ENCODE measurements around the gene TRAPPC12. TPM values are rescaled to one million over a fixed set of nuclear protein-coding genes. Genes with fewer than 3 reads are reported as not detected.

Gene TRAPPC12
- total RNA-seq, 1 donor from 2014 or later: 55.1 TPM

- H3K4me3 ChIP-seq (ENCODE audit: low read depth, low read length): no peak overlapping the region
- TF ChIP-seq, protein P1, sequence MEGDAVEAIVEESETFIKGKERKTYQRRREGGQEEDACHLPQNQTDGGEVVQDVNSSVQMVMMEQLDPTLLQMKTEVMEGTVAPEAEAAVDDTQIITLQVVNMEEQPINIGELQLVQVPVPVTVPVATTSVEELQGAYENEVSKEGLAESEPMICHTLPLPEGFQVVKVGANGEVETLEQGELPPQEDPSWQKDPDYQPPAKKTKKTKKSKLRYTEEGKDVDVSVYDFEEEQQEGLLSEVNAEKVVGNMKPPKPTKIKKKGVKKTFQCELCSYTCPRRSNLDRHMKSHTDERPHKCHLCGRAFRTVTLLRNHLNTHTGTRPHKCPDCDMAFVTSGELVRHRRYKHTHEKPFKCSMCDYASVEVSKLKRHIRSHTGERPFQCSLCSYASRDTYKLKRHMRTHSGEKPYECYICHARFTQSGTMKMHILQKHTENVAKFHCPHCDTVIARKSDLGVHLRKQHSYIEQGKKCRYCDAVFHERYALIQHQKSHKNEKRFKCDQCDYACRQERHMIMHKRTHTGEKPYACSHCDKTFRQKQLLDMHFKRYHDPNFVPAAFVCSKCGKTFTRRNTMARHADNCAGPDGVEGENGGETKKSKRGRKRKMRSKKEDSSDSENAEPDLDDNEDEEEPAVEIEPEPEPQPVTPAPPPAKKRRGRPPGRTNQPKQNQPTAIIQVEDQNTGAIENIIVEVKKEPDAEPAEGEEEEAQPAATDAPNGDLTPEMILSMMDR (conservative IDR thresholded peaks at IDR 0.05; ENCODE audit: low read depth, low read length): no peak
- DNase-seq (ENCODE audit: low read depth): no peak
Measured at GRCh38 chr2:3341336-3341735, 38.2 kb upstream of the TRAPPC12 start.

- TF ChIP-seq, protein P1 (conservative IDR thresholded peaks at IDR 0.05; ENCODE audit: low read depth, low read length): no peak
- DNase-seq (ENCODE audit: low read depth): no peak
- no peak overlapping the region for H3K4me3 ChIP-seq (ENCODE audit: low read depth, low read length)
Measured at GRCh38 chr2:3342324-3342723, 37.2 kb upstream of the TRAPPC12 start.

DNA sequence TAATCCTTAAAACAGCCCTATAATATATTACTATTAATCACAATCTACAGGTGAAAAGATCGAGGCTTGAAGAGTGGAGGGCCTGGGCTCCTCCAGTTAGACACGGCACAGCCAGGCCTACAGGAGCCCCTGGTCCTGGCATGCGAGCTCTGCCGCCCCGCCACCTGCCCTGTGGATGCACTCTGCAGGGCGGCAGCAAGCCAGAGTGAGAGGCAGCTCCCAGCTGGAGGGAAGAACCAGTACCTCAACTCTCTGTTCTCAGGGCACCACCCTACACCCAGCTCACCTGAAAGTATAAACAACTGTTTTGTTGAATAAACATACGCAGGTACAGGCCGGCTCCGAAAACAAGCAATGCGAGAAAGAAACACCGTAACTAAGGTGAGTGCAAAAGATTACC is 36.5 kb upstream of the TRAPPC12 start:
- DNase-seq (ENCODE audit: low read depth): no peak
- H3K4me3 ChIP-seq (ENCODE audit: low read depth, low read length): no peak overlapping the region
- TF ChIP-seq, protein P1 (conservative IDR thresholded peaks at IDR 0.05; ENCODE audit: low read depth, low read length): no peak

GRCh38 chr2:3344897-3345296 is 34.6 kb upstream of the TRAPPC12 start:
- DNase-seq (ENCODE audit: low read depth): no peak
- TF ChIP-seq, protein P1 (conservative IDR thresholded peaks at IDR 0.05; ENCODE audit: low read depth, low read length): no peak
- no peak overlapping the region for H3K4me3 ChIP-seq (ENCODE audit: low read depth, low read length)

- TF ChIP-seq, protein P1 (conservative IDR thresholded peaks at IDR 0.05; ENCODE audit: low read depth, low read length): no peak
- no peak for DNase-seq (ENCODE audit: low read depth)
- no peak overlapping the region for H3K4me3 ChIP-seq (ENCODE audit: low read depth, low read length)
Measured at GRCh38 chr2:3345621-3346020, 33.9 kb upstream of the TRAPPC12 start.

GRCh38 chr2:3348767-3349166 is 30.7 kb upstream of the TRAPPC12 start:
- no peak for DNase-seq (ENCODE audit: low read depth)
- peak overlapping the region; percentile 32 for H3K4me3 ChIP-seq (ENCODE audit: low read depth, low read length)
- TF ChIP-seq, protein P1 (conservative IDR thresholded peaks at IDR 0.05; ENCODE audit: low read depth, low read length): no peak

DNA sequence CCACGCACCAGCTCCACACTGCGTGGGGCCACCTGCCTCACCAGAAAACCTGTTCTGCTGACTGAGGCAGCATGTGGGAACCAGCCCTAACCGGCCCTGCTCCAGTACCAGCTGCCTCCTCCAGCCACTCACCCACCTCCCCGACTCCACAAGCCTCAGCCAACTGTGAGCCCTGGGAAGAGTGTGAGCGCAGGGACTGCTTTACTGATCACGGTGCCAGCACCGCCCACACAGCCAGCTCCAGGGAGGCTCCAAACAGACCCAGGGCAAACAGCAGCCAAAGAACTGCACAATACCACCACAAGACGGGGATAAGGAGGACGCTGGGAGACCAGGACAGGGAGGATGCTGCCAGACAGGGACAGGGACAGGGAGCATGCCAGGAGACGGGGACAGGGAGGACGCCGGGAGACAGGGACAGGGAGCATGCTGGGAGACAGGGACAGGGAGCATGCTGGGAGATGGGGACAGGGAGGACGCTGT is 30.2 kb upstream of the TRAPPC12 start:
- DNase-seq (ENCODE audit: low read depth): no peak

More for the DNA sequence above, 30.2 kb upstream of the TRAPPC12 start:
- H3K4me3 ChIP-seq (ENCODE audit: low read depth, low read length): peak overlapping the region; percentile 32
- TF ChIP-seq, protein P1 (conservative IDR thresholded peaks at IDR 0.05; ENCODE audit: low read depth, low read length): no peak

All from epithelial cell of proximal tubule (primary cell).